Stimulated activated CD4-positive, alpha-beta T cell treated with anti-CD3 and anti-CD28 coated beads, TNF-alpha, amount 100 ng/mL, for 4 hours (primary cell): ENCODE measurements around the gene AIDA.
A peak's percentile ranks its signal among the peaks of the same experiment; 100 is the strongest.
"Not testable (repeated sequence)": the region's sequence is repeated elsewhere in the genome, so short reads cannot be mapped to it uniquely, and the experiment has no call there.

Source experiments
- DNase-seq, 3 experiments: peaks; one replicate each; pipeline ENCODE4 v3.0.0-alpha.2; 2020; ENCODE audit warnings: low read depth in 3 of 3

AIDA gene

DNA sequence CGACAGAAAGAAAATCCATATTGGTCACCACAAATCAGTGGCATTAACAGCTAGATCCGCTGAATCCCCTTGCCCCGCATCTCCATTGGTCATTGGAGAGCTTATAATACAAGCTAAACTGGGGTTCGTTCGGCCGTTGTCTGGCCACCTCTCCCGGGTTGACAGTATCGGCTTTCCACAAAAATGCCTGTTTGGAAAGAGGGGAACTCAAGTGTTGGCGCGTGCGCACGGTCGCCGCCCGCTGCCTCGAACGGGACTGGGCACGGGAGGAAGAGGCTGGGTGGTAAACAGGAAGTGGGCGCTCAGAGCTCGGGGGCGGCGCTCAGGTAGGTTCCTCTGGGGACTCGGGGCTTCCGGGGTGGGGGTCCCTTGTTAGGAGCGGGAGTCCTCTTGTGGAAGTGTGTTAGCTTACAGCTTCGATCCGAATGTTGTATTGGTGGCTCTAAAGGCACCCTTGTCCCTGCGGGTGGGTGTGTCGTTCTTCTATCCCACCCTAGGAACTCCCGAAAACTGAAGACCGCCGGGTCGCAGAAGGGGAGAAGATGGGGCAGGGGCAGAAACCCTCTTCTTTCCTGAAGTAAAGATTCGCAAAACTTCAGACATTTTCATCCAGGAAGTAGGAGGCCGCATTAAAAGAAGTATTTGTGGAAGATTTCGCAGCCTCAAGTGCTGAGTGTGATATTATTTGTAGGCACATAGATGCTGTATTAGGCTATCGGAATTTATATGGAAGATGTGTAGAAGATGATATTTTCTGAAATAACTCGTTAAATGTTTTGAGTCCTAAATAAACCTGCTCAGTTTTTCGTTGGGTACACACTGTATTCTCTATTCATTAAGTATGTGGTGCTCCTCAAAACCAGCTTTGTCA lies 1.0 kb upstream of the AIDA start:
- DNase-seq = peak; percentile 70 to 86 (median 71)

DNA sequence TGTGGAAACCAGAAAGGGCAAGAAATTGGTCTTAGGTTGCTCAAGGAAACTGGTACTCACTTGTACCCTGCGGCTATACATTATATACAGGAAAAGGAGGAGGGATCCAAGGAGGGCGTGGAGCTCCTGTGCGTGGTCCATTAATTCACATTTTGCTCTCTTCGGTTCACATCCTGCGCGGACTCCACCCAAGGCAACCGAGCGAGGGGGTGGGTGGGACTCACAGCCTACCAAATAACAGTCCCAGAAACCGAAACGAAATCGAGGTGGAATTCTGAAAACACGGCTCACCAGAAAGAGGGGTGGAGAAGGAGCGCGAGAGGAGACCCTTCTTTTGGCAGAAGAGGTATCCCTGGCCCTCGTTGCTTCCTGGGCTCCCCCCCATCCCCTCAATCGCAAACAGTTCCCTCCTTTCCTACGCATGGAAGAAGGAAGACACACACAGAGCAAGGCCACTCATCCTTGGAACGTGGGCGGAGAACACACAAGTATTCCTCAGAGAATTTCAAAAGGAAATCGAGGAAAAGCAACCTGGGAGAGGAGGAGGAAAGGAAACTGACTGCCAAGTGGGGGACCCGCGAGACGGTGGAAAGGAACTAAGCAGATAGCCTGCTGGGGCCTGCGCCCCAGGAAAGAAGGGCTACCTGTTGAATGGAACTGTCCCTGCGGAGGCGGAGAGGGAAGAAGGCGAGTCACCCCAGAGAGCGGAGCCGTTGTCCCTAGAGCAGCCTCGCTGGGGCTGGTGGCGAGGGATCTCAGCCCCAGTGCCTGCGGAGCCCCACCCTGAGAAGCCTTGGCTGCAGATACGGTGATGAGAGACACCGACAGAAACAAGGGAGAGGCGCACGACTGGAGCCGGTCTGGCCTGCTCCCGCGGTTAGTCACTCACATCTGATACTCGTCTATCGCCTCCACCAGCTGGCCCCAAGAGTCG lies 705 bp downstream of the AIDA start:
- peak; percentile 26 to 52 (median 46) for DNase-seq

DNA sequence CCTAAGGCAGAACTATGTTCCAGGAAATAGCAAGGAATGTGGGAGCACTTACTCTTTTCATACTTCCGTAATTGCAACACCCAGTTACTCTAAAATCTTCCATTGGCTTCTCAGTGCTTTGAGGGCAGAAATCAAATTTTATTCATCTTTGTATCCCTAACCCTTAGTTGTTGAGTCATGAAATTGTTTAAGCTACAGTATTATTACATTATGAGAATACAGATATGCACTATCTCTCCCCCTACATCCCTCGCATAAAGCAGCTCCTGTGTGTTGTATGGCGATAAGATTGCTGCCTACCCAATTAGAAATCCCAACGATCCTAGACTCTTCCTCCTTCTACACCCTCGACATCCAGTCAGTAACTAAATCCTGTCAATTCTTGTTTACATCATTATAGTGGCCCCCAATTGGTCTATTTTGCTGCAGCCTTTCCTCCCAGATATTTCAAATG lies 2.6 kb downstream of the AIDA start:
- no peak for DNase-seq

DNA sequence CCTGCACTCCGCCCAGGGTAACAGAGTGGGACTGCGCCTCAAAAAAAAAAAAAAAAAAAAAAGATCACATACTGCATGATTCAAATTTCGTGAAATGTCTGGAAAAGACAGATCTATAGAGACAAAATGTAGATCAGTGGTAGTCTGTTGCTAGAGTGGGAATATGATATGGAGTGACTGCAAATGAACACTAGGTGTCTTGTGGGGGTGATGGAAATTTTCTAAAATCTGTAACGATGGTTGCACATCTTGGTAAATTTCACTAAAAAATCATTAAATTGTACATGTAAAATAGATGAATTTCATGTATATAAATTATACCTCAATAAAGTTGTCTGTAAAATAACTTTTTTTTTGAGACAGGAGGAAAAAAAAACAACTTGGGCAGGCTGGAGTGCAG lies 5.5 kb downstream of the AIDA start:
- DNase-seq = no peak

GRCh38 chr1:222704260-222704659 lies 8.0 kb downstream of the AIDA start:
- DNase-seq = no peak

DNA sequence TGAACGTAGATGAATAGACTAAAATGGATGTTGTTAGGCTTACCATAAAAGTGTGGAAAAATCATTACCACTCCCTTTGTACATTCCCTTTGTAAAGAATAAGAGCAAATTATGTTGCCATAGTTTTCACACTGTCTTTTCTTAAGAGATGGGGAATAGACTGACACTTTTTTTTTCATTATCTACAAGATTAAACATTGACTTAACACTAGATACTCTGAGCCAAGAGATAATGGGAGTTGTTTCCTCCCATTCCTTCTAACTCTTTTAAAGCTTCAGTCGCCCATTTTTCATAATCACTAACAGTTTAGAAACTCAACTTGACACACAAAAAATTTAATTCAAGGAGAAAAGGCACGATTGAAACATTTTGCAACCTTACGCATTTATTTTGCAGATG lies 10.1 kb downstream of the AIDA start:
- no peak for DNase-seq

GRCh38 chr1:222697826-222698225 lies 14.5 kb downstream of the AIDA start:
- no peak for DNase-seq

DNA sequence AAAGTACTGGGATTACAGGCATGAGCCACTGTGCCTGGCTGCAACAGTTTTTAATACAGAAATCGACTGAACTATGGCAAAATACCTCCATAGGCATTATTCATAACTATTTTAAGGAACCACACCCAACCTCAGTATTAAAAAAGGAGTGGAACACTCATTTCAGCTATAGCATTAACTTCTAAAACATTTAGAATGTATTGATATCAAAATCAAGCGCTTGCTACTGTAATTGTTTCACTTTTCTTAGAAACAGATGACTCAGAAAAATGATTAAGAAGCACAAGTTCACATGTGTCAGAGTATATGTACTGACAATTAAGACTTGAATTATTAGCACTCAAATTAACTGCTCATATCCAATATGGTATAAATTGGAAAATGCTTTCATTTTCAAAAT lies 15.1 kb downstream of the AIDA start:
- DNase-seq = no peak

DNA sequence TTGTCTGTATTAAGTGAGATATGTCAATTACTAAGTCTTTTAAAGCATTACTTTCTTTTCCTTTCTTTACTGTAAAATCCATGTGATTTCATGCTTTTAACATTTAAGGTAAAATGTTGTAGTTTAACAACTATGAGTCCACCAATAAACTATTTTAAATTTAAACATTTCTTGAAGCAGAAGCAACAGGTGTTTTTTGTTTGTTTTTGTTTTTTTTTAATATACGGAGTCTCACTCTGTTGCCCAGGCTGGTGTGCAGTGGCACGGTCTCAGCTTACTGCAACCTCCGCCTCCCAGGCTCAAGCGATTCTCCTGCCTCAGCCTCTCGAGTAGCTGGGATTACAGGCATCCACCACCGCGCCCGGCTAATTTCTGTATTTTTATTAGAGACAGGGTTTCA lies 15.6 kb downstream of the AIDA start:
- no peak for DNase-seq

GRCh38 chr1:222694927-222695326 lies 17.4 kb downstream of the AIDA start:
- DNase-seq = no peak

DNA sequence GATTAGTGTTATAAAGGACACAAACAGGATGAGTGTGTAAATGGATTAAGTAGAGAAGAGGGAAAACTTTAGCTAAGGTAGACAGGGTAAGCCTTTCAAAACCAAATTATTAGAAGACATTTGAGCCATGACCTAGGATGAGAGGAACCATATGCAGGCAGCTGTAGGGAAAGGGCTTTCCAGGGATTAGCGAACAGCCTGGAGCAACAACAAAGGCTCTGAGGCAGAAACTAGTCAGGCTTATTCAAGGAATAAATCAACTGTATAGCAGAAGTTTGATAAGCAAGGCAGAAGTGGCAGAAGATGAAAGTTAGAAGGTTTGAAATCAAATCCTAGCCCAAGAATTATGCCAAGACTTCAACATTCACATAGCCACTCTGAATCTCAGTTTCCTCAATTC lies 21.3 kb downstream of the AIDA start:
- no peak for DNase-seq

DNA sequence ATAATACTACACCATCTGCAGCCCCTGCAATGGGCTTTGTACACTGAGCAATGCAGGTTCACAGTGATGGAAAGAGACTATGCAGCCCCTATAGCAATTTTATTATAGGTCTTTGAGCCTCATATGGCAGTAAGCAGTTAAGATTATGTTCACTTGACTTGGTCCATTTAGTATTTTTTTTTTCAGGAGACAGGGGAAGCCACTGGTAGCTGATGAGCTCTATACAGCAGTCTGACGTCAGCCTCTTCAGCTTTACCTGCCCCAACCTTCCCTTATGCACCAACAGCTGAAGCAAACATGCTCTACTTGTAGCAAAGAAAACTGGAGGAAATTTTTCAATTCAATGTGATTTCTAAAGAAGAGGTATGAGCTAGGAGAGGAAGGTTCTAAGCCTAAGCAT lies 32.2 kb downstream of the AIDA start:
- no peak for DNase-seq

DNA sequence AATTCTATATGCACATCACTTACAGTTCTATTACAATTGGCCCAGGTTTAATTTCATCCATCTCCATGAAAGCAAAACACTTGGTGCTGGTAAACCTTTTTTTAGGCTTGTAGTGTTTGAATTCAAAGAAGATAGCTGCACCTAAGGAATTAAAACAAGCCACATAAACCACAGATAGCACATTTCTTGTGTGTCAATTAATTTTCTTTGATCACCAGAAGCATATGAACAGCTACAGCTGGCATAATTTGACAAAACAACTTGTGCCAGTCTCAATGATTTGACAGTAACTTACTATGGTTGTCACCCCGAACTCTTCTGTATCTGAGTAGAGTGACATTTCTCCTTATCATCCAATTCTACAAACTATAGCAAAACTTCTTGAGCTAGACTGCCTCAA lies 42.2 kb downstream of the AIDA start:
- no peak for DNase-seq

GRCh38 chr1:222669107-222669506 lies 43.2 kb downstream of the AIDA start:
- DNase-seq = not testable (repeated sequence)

DNA sequence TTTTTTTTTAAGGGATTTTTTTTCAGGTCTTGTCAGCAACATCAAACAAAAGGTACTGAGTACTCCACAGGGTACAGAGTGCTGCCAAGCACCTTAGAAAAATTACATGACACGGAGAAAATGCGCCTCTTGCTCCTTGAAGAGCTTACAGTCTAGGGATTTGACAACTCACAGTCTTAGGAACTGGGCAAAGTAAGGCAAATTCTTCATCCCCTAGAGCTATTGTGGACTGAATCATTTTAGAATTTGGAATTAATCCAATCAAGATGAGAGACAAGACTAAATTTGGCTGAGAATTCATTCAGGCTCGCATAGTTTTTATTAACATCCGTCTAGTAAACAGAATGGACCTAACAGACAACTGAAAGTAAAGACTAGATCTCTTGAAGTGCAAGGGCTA lies 44.1 kb downstream of the AIDA start:
- not testable (repeated sequence) for DNase-seq

GRCh38 chr1:222665964-222666363 lies 46.3 kb downstream of the AIDA start:
- DNase-seq = no peak

GRCh38 chr1:222663431-222663934 lies 48.8 kb downstream of the AIDA start:
- DNase-seq = no peak

DNA sequence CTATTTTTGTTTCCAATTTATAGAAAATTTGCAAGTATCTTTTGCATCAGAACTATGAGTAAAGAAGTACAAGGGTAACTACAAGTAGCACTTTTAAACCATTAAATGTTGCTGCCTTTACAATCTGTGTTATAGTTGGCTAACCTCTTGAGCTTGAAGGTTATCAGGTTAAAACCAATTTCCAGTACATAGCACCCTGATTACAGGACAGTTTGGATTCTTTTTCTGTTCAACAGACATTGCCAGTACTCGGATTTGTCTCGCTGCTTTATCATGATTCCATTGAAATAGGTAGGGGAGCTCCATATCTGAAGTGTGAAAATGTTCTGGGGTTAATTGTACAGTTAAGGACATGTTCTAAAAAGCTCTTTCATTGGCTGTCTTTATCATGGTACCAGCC lies 54.4 kb downstream of the AIDA start:
- no peak for DNase-seq

DNA sequence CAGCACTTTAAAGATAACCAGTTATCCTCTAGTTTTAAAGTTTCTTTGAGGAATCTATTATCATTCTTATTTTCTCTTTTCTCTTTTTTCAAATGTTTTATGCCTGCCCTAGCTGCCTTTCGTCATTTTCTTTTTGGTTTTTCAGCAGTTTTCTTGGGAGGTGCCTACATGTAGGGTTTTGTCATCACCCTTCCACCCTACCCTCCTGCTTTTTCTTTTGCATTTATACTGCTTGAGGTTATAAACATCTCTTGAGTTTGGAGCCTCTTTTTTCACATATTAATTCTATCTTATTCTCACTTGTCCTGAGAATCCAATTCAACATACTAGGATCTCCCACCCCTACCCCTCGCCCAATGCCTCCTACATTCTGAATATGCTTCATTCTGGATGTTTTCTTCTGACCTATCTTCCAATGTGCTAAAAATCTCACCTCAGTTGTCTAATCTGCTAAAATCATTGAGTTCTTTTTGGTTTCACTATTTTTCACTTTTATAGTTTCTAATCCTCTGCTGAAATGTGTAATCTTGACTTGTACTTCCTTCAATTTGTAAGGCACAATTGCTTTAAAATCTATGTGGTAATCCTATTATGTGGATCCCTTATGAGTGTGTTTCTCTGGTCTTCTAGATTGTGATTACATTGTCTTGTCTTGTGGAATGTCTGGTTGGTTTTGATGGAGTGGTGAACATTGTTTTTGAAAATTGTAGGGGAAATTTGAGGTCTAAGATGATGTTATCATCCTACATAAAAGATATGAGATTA lies 55.7 kb downstream of the AIDA start:
- DNase-seq = no peak

DNA sequence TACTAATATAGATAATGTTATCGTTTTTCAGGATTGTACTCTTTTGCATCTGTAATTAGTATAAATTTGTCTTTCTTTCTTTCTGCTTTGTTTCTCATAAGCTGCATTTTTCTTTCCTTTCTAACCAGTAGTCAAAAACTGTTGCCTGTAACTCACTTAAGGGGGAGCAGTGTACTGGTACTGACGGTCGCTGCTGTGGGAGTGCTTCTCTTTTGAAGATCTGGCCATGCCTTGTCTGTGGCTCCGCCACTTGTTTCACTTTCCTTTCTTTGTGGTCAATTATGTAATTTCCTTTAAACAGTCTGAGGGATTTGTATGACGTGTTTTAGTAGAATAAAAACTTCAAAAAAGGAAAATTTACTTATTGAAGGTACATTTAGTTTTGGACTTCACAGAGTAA lies 57.4 kb downstream of the AIDA start:
- DNase-seq = peak in 2 of 3 experiments; percentile 51 to 67

DNA sequence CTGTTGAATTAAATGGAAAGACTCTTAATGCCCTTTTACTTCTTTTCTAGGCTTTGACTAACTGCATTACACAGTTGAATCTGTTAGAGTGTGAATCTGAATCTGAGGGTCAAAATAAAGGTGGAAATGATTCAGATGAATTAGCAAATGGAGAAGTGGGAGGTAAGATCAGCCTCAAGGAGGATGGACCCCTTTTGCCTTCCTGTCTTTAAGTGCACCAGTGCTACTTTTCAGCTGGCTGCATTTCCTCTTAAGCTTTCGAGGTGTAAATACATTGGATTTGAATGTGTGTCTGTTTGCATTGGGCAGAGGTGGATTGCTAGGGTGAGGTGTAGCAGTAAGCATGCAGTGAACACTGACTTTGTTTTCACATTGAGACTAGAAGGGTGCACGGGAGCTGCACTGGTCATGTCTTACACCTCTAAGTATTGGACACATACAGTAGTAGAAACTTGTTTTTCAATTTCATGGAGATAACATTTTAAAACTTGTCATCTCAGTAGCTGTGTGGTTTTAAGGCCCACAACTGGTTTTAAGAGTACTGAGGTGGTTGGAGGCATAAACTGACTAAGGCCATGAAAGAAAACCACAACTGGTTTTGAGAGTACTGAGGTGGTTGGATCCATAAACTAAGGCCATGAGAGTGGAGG lies 59.0 kb downstream of the AIDA start:
- DNase-seq = no peak
